Measurements from ENCODE around the gene DBNDD1.

The DBNDD1 gene

DNA sequence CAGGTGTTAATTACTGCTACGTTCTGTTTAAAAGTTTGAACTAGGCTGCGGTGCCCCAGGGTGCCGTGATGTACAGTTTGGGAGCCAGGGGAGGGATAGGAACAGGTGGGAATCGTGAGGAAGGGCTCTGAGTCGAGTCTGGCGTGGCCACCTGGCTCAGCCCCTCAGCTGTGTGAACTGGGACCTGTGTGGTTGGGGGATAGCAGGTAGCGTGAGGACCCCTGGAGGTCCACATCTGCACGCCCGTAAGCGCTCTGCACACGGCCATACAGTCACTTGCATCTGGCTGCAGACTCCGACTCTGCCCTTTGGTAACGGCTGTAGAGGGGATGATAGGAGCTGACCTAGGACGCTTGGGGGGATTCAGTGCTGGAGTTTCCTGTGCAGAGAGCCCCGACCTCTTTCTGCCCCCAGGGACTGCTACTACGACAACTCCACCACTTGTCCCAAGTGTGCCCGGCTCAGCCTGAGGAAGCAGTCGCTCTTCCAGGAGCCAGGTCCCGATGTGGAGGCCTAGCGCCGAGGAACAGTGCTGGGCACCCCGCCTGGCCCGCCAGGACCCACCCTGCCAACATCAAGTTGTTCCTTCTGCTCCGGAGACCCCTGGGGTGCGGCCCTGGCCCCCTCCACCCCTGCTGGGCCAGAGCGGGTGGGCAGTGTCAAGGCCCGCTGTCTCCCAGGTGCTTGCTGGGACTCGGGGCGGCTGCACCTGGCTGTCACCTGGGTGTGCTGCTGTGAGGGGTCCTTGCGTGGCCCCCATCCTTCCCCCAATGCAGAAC, 53.6 kb downstream of the DBNDD1 start:
- H3K9ac ChIP-seq (ENCODE audit: low read depth, low read length) = no peak overlapping the region

DNA sequence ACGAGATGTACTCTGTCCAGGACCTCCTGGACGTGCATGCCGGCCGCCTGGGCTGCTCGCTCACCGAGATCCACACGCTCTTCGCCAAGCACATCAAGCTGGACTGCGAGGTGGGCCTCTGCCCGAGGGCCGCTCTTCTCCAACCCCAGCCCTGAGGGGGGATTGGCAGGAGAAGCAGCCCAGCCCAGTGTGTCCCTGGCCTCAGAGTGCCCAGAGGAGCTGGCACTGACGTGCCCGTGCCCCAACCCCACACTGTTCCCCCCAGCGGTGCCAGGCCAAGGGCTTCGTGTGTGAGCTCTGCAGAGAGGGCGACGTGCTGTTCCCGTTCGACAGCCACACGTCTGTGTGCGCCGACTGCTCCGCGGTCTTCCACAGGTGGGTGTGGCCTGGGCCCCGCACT, 55.1 kb downstream of the DBNDD1 start:
- no peak overlapping the region for H3K4me2 ChIP-seq (ENCODE audit: low read length)
- no peaks in the 10 kb centered on the region for H3K27me3 ChIP-seq (ENCODE audit: control insufficient read depth, insufficient read depth, low read length)
- H3K4me1 ChIP-seq (ENCODE audit: control insufficient read depth, insufficient read depth, low read length) = no peaks in the 10 kb centered on the region
- no peak overlapping the region for H3K4me3 ChIP-seq (ENCODE audit: low read length)
- no peak overlapping the region for H3K9ac ChIP-seq (ENCODE audit: low read depth, low read length)
- peaks cover 13% of the 10 kb centered on the region for H3K36me3 ChIP-seq (ENCODE audit: insufficient read depth, low read length)
- no peaks in the 10 kb centered on the region for H3K9me3 ChIP-seq (replicated peaks; ENCODE audit: low read length)

More for the DNA sequence above, 53.6 kb downstream of the DBNDD1 start:
- Histone ChIP-seq H3K4me3 (ENCODE audit: low read length) (no peak overlapping the region), H3K36me3 (ENCODE audit: insufficient read depth, low read length) (peaks cover 16% of the 10 kb centered on the region), H3K27me3 (ENCODE audit: control insufficient read depth, insufficient read depth, low read length) (no peaks in the 10 kb centered on the region), H3K4me1 (ENCODE audit: control insufficient read depth, insufficient read depth, low read length) (no peaks in the 10 kb centered on the region), H3K9me3 (replicated peaks; ENCODE audit: low read length) (no peaks in the 10 kb centered on the region), H3K4me2 (ENCODE audit: low read length) (no peak overlapping the region)

DNA sequence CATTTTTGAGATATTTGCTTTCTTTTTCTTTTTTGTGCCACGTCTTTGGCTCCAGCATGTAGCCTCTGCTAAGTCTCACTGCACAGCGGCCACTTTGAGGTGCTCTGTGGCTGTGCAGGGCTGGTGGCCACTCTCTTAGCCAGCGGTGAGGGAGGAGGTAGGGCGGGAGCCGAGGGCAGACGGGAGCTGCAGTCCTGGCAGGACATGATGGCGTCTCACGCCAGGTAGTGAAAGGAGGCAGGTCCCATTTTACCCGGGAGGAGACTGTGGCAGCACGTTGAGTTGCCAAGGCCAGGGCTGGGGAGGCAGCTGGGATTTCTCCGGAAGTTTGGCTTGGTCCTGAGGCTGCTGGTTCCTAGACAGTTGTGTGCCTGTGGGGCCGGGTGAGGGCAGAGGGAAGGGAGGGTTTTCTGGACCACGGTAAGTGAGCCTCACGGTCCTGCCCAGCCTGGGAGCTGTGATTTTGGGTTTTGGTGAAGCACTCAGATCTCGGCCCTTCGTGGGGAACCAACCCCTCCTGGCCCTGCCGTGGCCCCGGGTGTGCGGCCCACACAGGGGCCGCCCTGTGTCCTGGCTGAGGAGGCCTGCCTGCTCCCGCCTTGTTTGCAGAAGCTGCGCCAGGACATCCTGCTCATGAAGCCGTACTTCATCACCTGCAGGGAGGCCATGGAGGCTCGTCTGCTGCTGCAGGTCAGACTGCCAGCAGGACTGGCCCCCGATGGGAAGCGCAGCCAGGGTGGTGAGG, 56.3 kb downstream of the DBNDD1 start:
- Histone ChIP-seq H3K4me2 (ENCODE audit: low read length) (no peak overlapping the region), H3K4me1 (ENCODE audit: control insufficient read depth, insufficient read depth, low read length) (no peaks in the 10 kb centered on the region), H3K27me3 (ENCODE audit: control insufficient read depth, insufficient read depth, low read length) (no peaks in the 10 kb centered on the region), H3K9ac (ENCODE audit: low read depth, low read length) (no peak overlapping the region), H3K4me3 (ENCODE audit: low read length) (no peak overlapping the region), H3K36me3 (ENCODE audit: insufficient read depth, low read length) (peaks cover 26% of the 10 kb centered on the region), H3K9me3 (replicated peaks; ENCODE audit: low read length) (no peaks in the 10 kb centered on the region)

DNA sequence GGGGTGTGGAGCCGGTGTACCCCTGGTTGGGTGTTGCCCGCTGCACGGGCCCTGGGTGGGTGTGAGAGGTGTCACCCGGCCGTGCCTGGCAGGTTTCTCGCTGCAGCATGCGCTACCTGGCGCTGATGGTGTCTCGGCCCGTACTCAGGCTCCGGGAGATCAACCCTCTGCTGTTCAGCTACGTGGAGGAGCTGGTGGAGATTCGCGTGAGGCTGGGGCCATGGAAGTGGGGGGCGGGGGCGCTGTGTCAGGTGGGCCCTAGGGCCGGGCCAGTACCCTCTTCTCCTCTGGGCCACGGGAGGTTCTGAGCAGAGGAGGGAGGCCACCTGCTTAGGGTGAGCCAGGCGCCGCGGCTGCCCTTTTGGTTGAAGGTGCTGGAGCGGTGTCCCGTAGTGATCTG, 57.3 kb downstream of the DBNDD1 start:
- Histone ChIP-seq H3K4me2 (ENCODE audit: low read length) (no peak overlapping the region), H3K4me3 (ENCODE audit: low read length) (no peak overlapping the region), H3K27me3 (ENCODE audit: control insufficient read depth, insufficient read depth, low read length) (no peaks in the 10 kb centered on the region), H3K4me1 (ENCODE audit: control insufficient read depth, insufficient read depth, low read length) (no peaks in the 10 kb centered on the region), H3K9me3 (replicated peaks; ENCODE audit: low read length) (no peaks in the 10 kb centered on the region), H3K36me3 (ENCODE audit: insufficient read depth, low read length) (peaks cover 29% of the 10 kb centered on the region), H3K9ac (ENCODE audit: low read depth, low read length) (no peak overlapping the region)

DNA sequence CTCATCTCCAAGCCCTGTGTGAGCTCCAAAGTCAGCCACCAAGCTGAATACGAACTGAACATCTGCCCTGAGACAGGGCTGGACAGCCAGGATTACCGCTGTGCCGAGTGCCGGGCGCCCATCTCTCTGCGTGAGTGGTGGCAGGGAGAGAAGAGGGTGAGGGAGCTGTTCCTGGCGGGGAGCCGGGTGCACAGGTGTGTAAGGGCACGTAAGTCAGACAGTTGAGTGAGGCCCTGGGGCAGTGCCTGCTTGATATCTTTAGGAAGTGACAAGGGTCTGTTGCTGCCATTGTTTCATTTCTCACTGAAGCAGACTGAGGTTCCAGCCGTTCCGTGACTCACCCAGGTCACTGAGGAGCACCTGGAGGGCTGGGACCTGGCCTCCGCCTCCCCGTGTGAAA, 58.3 kb downstream of the DBNDD1 start:
- Histone ChIP-seq H3K36me3 (ENCODE audit: insufficient read depth, low read length) (peaks cover 32% of the 10 kb centered on the region), H3K4me3 (ENCODE audit: low read length) (no peak overlapping the region), H3K27me3 (ENCODE audit: control insufficient read depth, insufficient read depth, low read length) (no peaks in the 10 kb centered on the region), H3K9ac (ENCODE audit: low read depth, low read length) (no peak overlapping the region), H3K4me2 (ENCODE audit: low read length) (no peak overlapping the region), H3K9me3 (replicated peaks; ENCODE audit: low read length) (no peaks in the 10 kb centered on the region), H3K4me1 (ENCODE audit: control insufficient read depth, insufficient read depth, low read length) (no peaks in the 10 kb centered on the region)

DNA sequence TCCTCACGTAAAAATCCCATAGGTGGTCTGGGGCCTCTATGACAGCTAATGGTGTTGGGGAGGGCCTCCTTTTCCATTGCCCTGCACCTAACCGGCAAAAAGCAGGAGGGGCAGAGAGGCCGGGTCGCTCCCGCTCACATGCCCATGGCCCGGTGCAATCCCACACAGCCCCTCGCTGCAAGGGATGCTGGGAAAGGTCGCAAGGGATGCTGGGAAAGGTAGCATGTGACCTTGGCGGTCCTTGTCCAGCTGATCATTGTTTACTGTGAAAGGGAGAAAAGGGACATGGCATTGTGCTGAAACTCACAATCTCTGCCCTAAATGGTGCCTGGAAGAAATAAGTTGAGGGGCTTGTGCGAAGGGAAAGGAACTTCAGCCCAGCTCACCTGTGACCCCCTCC, 60.7 kb downstream of the DBNDD1 start:
- Histone ChIP-seq H3K9ac (ENCODE audit: low read depth, low read length) (no peak overlapping the region), H3K4me1 (ENCODE audit: control insufficient read depth, insufficient read depth, low read length) (no peaks in the 10 kb centered on the region), H3K36me3 (ENCODE audit: insufficient read depth, low read length) (peaks cover 36% of the 10 kb centered on the region)

DNA sequence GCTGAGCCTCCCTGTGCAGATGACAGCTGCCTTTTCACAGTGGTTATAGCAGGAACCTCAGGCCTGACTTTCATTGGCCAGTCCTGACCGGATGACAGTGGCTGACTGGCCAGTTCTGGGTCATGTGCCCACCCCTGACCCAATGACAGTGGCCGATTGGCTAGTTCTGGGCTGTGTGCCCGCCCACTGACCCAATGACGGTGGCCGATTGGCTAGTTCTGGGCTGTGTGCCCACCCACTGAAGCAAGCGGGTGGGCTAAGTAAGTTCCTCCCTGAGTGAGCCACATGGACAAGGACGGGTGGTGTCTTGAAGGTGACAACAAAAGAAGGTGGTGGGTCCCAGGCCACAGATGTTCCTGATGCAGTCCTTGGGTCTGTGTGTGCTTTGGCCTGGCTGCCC, 61.2 kb downstream of the DBNDD1 start:
- H3K4me2 ChIP-seq (ENCODE audit: low read length) = no peak overlapping the region
- H3K4me3 ChIP-seq (ENCODE audit: low read length) = no peak overlapping the region
- no peaks in the 10 kb centered on the region for H3K9me3 ChIP-seq (replicated peaks; ENCODE audit: low read length)
- H3K4me1 ChIP-seq (ENCODE audit: control insufficient read depth, insufficient read depth, low read length) = no peaks in the 10 kb centered on the region
- peaks cover 34% of the 10 kb centered on the region for H3K36me3 ChIP-seq (ENCODE audit: insufficient read depth, low read length)
- no peak overlapping the region for H3K9ac ChIP-seq (ENCODE audit: low read depth, low read length)
- H3K27me3 ChIP-seq (ENCODE audit: control insufficient read depth, insufficient read depth, low read length) = no peaks in the 10 kb centered on the region

More for the DNA sequence above, 60.7 kb downstream of the DBNDD1 start:
- H3K4me2 ChIP-seq (ENCODE audit: low read length) = no peak overlapping the region
- H3K4me3 ChIP-seq (ENCODE audit: low read length) = no peak overlapping the region
- no peaks in the 10 kb centered on the region for H3K27me3 ChIP-seq (ENCODE audit: control insufficient read depth, insufficient read depth, low read length)
- H3K9me3 ChIP-seq (replicated peaks; ENCODE audit: low read length) = no peaks in the 10 kb centered on the region

DNA sequence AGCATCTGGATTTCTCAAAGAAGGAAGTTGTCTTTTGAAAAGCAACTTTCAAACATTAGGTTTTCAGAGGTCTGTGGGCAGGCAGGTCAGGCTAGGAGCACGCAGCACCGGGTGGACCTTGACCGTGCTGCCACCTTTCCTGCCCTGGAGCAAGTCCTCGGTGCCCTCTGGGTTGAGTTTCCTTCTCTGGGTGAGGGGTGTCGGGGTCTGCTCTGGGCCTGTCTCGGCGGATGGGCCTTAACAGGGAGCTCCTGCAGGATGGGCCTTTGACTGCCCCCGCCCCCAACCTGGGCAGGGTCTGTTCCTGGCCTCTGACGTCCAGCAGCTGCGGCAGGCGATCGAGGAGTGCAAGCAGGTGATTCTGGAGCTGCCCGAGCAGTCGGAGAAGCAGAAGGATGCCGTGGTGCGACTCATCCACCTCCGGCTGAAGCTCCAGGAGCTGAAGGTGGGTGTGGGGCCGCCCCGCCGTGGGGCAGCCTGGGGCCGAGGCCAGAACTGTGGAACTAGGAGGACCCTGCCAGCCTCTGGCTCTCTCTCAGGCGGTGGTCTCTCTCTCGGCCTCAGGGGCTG, 62.0 kb downstream of the DBNDD1 start:
- Histone ChIP-seq H3K27me3 (ENCODE audit: control insufficient read depth, insufficient read depth, low read length) (no peaks in the 10 kb centered on the region), H3K36me3 (ENCODE audit: insufficient read depth, low read length) (peaks cover 30% of the 10 kb centered on the region), H3K4me3 (ENCODE audit: low read length) (no peak overlapping the region), H3K4me1 (ENCODE audit: control insufficient read depth, insufficient read depth, low read length) (no peaks in the 10 kb centered on the region), H3K4me2 (ENCODE audit: low read length) (no peak overlapping the region), H3K9me3 (replicated peaks; ENCODE audit: low read length) (no peaks in the 10 kb centered on the region), H3K9ac (ENCODE audit: low read depth, low read length) (no peak overlapping the region)

DNA sequence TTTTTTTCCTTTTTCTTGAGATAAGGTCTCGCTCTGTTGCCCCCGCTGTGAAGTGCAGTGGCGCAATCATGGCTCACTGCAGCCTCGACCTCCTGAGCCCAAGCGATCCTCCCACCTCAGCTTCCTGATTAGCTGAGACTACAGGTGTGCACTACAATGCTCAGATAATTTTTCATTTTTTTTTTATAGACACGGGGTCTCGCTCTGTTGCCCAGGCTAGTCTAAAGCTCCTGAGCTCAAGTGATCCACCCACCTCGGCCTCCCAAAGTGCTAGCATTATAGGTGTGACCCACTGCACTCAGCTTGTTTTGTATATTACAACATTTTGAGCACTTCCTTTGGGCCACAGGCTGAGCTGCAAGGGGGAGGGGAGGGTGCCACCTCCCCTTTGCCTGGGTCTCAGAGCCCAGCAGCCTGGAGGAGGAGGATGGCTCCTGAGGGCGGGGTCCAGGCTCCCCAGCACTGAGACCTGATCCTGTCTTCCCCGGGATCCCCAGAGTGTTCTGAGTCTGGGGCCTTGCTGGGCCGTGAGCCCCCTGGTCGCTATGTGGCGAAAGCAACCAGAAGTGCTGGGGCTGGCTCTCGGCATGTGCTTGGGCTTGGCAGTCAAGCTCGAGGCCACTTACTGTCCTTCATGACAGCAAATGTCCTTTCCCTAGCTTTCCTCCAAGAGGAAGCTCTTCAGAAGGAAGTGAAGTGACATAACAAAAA, 62.6 kb downstream of the DBNDD1 start:
- Histone ChIP-seq H3K9ac (ENCODE audit: low read depth, low read length) (no peak overlapping the region), H3K4me3 (ENCODE audit: low read length) (no peak overlapping the region), H3K4me1 (ENCODE audit: control insufficient read depth, insufficient read depth, low read length) (no peaks in the 10 kb centered on the region), H3K36me3 (ENCODE audit: insufficient read depth, low read length) (peaks cover 30% of the 10 kb centered on the region), H3K4me2 (ENCODE audit: low read length) (no peak overlapping the region), H3K27me3 (ENCODE audit: control insufficient read depth, insufficient read depth, low read length) (no peaks in the 10 kb centered on the region), H3K9me3 (replicated peaks; ENCODE audit: low read length) (no peaks in the 10 kb centered on the region)

DNA sequence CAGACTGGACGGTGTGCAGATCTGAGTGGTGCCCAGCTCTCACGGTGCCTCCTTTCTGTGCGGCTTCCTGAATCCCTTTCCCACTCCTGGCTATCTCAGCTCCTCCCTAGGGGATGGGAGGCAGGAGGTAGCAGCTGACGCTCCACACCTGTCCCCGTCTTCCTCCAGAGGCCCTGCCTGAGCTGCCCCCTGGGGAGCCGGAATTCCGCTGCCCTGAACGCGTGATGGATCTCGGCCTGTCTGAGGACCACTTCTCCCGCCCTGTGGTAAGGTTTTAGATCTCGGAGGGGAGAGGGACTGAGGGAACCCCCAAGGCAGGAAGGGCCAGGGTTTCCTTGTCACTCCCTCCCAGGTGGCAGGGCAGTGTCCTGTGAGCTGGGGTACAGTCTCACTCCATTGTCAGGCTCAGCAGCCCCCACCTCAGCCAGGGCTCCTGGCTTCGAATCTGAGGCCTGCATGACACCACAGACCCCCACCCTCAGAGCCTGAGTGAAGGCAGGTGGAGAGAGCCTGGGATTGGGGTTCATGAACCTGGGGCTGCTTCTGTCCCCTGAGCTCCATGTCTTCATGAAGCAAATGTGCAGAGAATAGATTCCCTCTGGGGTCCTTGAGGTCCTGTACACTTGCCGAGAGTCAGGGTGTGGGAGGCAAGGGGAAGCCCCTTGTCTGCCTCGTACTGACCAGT, 64.1 kb downstream of the DBNDD1 start:
- Histone ChIP-seq H3K36me3 (ENCODE audit: insufficient read depth, low read length) (peaks cover 30% of the 10 kb centered on the region), H3K27me3 (ENCODE audit: control insufficient read depth, insufficient read depth, low read length) (no peaks in the 10 kb centered on the region), H3K4me3 (ENCODE audit: low read length) (no peak overlapping the region), H3K9me3 (replicated peaks; ENCODE audit: low read length) (no peaks in the 10 kb centered on the region), H3K9ac (ENCODE audit: low read depth, low read length) (no peak overlapping the region), H3K4me2 (ENCODE audit: low read length) (no peak overlapping the region), H3K4me1 (ENCODE audit: control insufficient read depth, insufficient read depth, low read length) (no peaks in the 10 kb centered on the region)
